Neuron (in vitro differentiated cells): ENCODE data around the gene HK2.

Source experiments
- H2AFZ ChIP-seq: one replicate; pipeline ENCODE4 v1.6.1; 2013; ENCODE audit warnings: low read depth, mild to moderate bottlenecking, inconsistent platforms, low read length, moderate library complexity
- H3K27me3 ChIP-seq: one replicate; pipeline ENCODE4 v1.6.1; 2013; ENCODE audit warnings: low read length; ENCODE audit not compliant: insufficient read depth
- H3K36me3 ChIP-seq: one replicate; pipeline ENCODE4 v1.6.1; 2013; ENCODE audit warnings: low read length; ENCODE audit not compliant: insufficient read depth
- H3K4me1 ChIP-seq: one replicate; pipeline ENCODE4 v1.6.1; 2013; ENCODE audit warnings: low read length; ENCODE audit not compliant: insufficient read depth
- H3K4me3 ChIP-seq: 2 replicates; pipeline ENCODE4 v1.5.1; 2013; ENCODE audit warnings: mild to moderate bottlenecking, low read length, moderate library complexity
- H3K9me3 ChIP-seq: one replicate; pipeline ENCODE4 v1.6.1; 2013; ENCODE audit warnings: low read length

The HK2 gene

GRCh38 chr2:74856004-74856578 lies 22.2 kb downstream of the HK2 start:
- Histone ChIP-seq H3K4me3 (no peak overlapping the region), H3K27me3 (no peaks in the 10 kb centered on the region), H3K36me3 (peaks cover 4% of the 10 kb centered on the region), H3K9me3 (no peaks in the 10 kb centered on the region), H3K4me1 (no peaks in the 10 kb centered on the region), H2AFZ (no peak overlapping the region)

- no peaks in the 10 kb centered on the region for H3K9me3 ChIP-seq
- peaks cover 4% of the 10 kb centered on the region for H3K36me3 ChIP-seq
- no peak overlapping the region for H2AFZ ChIP-seq
- H3K4me1 ChIP-seq: no peaks in the 10 kb centered on the region
- H3K4me3 ChIP-seq: no peak overlapping the region
- H3K27me3 ChIP-seq: no peaks in the 10 kb centered on the region
Measured at GRCh38 chr2:74856599-74856998, 22.7 kb downstream of the HK2 start.

- peaks cover 4% of the 10 kb centered on the region for H3K36me3 ChIP-seq
- no peak overlapping the region for H3K4me3 ChIP-seq
- H3K27me3 ChIP-seq: no peaks in the 10 kb centered on the region
- no peaks in the 10 kb centered on the region for H3K4me1 ChIP-seq
- no peak overlapping the region for H2AFZ ChIP-seq
- H3K9me3 ChIP-seq: no peaks in the 10 kb centered on the region
Measured at GRCh38 chr2:74857215-74857614, 23.3 kb downstream of the HK2 start.

- H2AFZ ChIP-seq: no peak overlapping the region
- no peaks in the 10 kb centered on the region for H3K9me3 ChIP-seq
- peaks cover 4% of the 10 kb centered on the region for H3K36me3 ChIP-seq
- no peaks in the 10 kb centered on the region for H3K27me3 ChIP-seq
- no peak overlapping the region for H3K4me3 ChIP-seq
- H3K4me1 ChIP-seq: no peaks in the 10 kb centered on the region
Measured at GRCh38 chr2:74857725-74858124, 23.8 kb downstream of the HK2 start.

- H3K36me3 ChIP-seq: peaks cover 4% of the 10 kb centered on the region
- no peak overlapping the region for H3K4me3 ChIP-seq
- H3K27me3 ChIP-seq: no peaks in the 10 kb centered on the region
- no peaks in the 10 kb centered on the region for H3K9me3 ChIP-seq
- no peak overlapping the region for H2AFZ ChIP-seq
- no peaks in the 10 kb centered on the region for H3K4me1 ChIP-seq
Measured at GRCh38 chr2:74858281-74858680, 24.4 kb downstream of the HK2 start.

- H2AFZ ChIP-seq: no peak overlapping the region
- no peaks in the 10 kb centered on the region for H3K9me3 ChIP-seq
- H3K4me3 ChIP-seq: no peak overlapping the region
- no peaks in the 10 kb centered on the region for H3K27me3 ChIP-seq
- no peaks in the 10 kb centered on the region for H3K4me1 ChIP-seq
- peaks cover 4% of the 10 kb centered on the region for H3K36me3 ChIP-seq
Measured at GRCh38 chr2:74860079-74860478, 26.2 kb downstream of the HK2 start.

- Histone ChIP-seq H2AFZ (no peak overlapping the region), H3K4me1 (no peaks in the 10 kb centered on the region), H3K4me3 (no peak overlapping the region), H3K9me3 (no peaks in the 10 kb centered on the region), H3K27me3 (no peaks in the 10 kb centered on the region), H3K36me3 (peaks cover 4% of the 10 kb centered on the region)
Measured at GRCh38 chr2:74860521-74860920, 26.6 kb downstream of the HK2 start.

GRCh38 chr2:74861531-74861930 lies 27.6 kb downstream of the HK2 start:
- H3K4me3 ChIP-seq: no peak overlapping the region
- no peaks in the 10 kb centered on the region for H3K27me3 ChIP-seq
- no peaks in the 10 kb centered on the region for H3K9me3 ChIP-seq
- no peak overlapping the region for H2AFZ ChIP-seq
- H3K36me3 ChIP-seq: no peaks in the 10 kb centered on the region
- no peaks in the 10 kb centered on the region for H3K4me1 ChIP-seq

GRCh38 chr2:74862020-74862964 lies 28.4 kb downstream of the HK2 start:
- no peak overlapping the region for H2AFZ ChIP-seq
- H3K4me3 ChIP-seq: no peak overlapping the region
- H3K27me3 ChIP-seq: no peaks in the 10 kb centered on the region
- no peaks in the 10 kb centered on the region for H3K4me1 ChIP-seq
- H3K9me3 ChIP-seq: no peaks in the 10 kb centered on the region
- no peaks in the 10 kb centered on the region for H3K36me3 ChIP-seq

- H3K4me3 ChIP-seq: no peak overlapping the region
- peaks cover 7% of the 10 kb centered on the region for H3K4me1 ChIP-seq
- H3K27me3 ChIP-seq: no peaks in the 10 kb centered on the region
- no peaks in the 10 kb centered on the region for H3K9me3 ChIP-seq
- H2AFZ ChIP-seq: no peak overlapping the region
- H3K36me3 ChIP-seq: no peaks in the 10 kb centered on the region
Measured at GRCh38 chr2:74863802-74864248, 29.9 kb downstream of the HK2 start.

GRCh38 chr2:74864728-74865722 lies 31.1 kb downstream of the HK2 start:
- Histone ChIP-seq H3K27me3 (no peaks in the 10 kb centered on the region), H3K4me1 (peaks cover 7% of the 10 kb centered on the region), H3K4me3 (no peak overlapping the region), H2AFZ (no peak overlapping the region), H3K36me3 (no peaks in the 10 kb centered on the region), H3K9me3 (no peaks in the 10 kb centered on the region)

GRCh38 chr2:74865770-74866674 lies 32.1 kb downstream of the HK2 start:
- no peaks in the 10 kb centered on the region for H3K36me3 ChIP-seq

More at GRCh38 chr2:74865770-74866674, 32.1 kb downstream of the HK2 start:
- Histone ChIP-seq H3K4me1 (peaks cover 7% of the 10 kb centered on the region), H3K4me3 (no peak overlapping the region), H3K27me3 (no peaks in the 10 kb centered on the region), H2AFZ (no peak overlapping the region), H3K9me3 (no peaks in the 10 kb centered on the region)
